K562 (cell line): ENCODE data around the gene GMPR. TPM values are rescaled to one million over a fixed set of nuclear protein-coding genes. Genes with fewer than 3 reads are reported as not detected.
A peak's percentile ranks its signal among the peaks of the same experiment; 100 is the strongest.

Source experiments
- BRCA1 ChIP-seq, 2 experiments: fragments of 450-650 bp in 1 of 2; sonication (generic) in 1 of 2; formaldehyde crosslinking in 1 of 2; IDR thresholded peaks; 2 replicates each; pipeline versions ENCODE4 v1.5.0 to v1.6.1; 2017 to 2020; ENCODE audit warnings: mild to moderate bottlenecking in 1 of 2, missing genetic modification reagents in 1 of 2
- CAMTA2 ChIP-seq: fragments of 250-450 bp; sonication (Bioruptor Pico); conservative IDR thresholded peaks from 2 replicates; pipeline ENCODE4 v1.5.1; 2022
- CEBPG ChIP-seq, 3 experiments: fragments of 200-800 bp in 1 of 3; sonication (Bioruptor generic) in 1 of 3; sonication (generic) in 1 of 3; formaldehyde crosslinking in 1 of 3; IDR thresholded peaks in 2 of 3; conservative IDR thresholded peaks in 1 of 3; 2 replicates each; pipeline versions ENCODE4 v1.6.1 to v1.8.0; 2016 to 2022; ENCODE audit warnings: missing compliant biosample characterization in 2 of 3, missing genetic modification characterization in 2 of 3, mild to moderate bottlenecking in 1 of 3, missing genetic modification reagents in 1 of 3
- ELF4 ChIP-seq: fragments of 450-650 bp; formaldehyde crosslinking; IDR thresholded peaks from 2 replicates; pipeline ENCODE4 v1.4.0; 2022; ENCODE audit warnings: missing genetic modification characterization
- FIP1L1 ChIP-seq: fragments of 200-400 bp; formaldehyde crosslinking; IDR thresholded peaks from 2 replicates; pipeline ENCODE4 v1.6.1; 2018; ENCODE audit warnings: mild to moderate bottlenecking, low read depth, low read length; ENCODE audit not compliant: poor library complexity, severe bottlenecking
- JUNB ChIP-seq: fragments of 450-650 bp; formaldehyde crosslinking; conservative IDR thresholded peaks from 2 replicates; pipeline ENCODE4 v1.4.0; 2020; ENCODE audit warnings: mild to moderate bottlenecking
- RBM22 ChIP-seq: fragments of 200-400 bp; formaldehyde crosslinking; IDR thresholded peaks from 2 replicates; pipeline ENCODE4 v1.6.1; 2018; ENCODE audit warnings: low read length, low read depth; ENCODE audit not compliant: poor library complexity, severe bottlenecking
- RBM34 ChIP-seq: fragments of 200-400 bp; formaldehyde crosslinking; IDR thresholded peaks from 2 replicates; pipeline ENCODE4 v1.6.1; 2018; ENCODE audit warnings: low read length, borderline replicate concordance; ENCODE audit not compliant: insufficient read depth
- RBM39 ChIP-seq: fragments of 200-400 bp; formaldehyde crosslinking; optimal IDR thresholded peaks from 2 replicates; pipeline ENCODE3; 2018; ENCODE audit warnings: low read depth, low read length
- SNIP1 ChIP-seq: fragments of 450-650 bp; IDR thresholded peaks from 2 replicates; pipeline ENCODE4 v1.7.1; 2017; ENCODE audit warnings: low read depth, mild to moderate bottlenecking
- STAT5B ChIP-seq: fragments of 250-450 bp; sonication (Bioruptor Pico); IDR thresholded peaks from 2 replicates; pipeline ENCODE4 v1.8.0; 2021; ENCODE audit warnings: mild to moderate bottlenecking, inconsistent platforms
- TAF1 ChIP-seq: IDR thresholded peaks from 2 replicates; pipeline ENCODE4 v1.6.1; 2011; ENCODE audit warnings: mild to moderate bottlenecking, low read length, moderate library complexity; ENCODE audit not compliant: insufficient read depth, control insufficient read depth, severe bottlenecking; ENCODE audit errors: extremely low read depth
- TCF7 ChIP-seq: sonication (generic); IDR thresholded peaks from 2 replicates; pipeline ENCODE4 v1.6.1; 2016; ENCODE audit warnings: antibody characterized with exemption, borderline replicate concordance
- TCF7L2 ChIP-seq: fragments of 150-350 bp; IDR thresholded peaks from 2 replicates; pipeline ENCODE4 v1.6.1; 2016; ENCODE audit warnings: low read depth, mild to moderate bottlenecking, low read length, moderate library complexity
- THRAP3 ChIP-seq: fragments of 450-650 bp; IDR thresholded peaks from 2 replicates; pipeline ENCODE4 v1.6.1; 2016; ENCODE audit warnings: mild to moderate bottlenecking, inconsistent platforms, borderline replicate concordance
- polyA plus RNA-seq, 8 experiments: library from polyadenylated mRNA; depleted of rRNA in 4 of 8; stranded (reverse) in 5 of 8; unstranded in 3 of 8; fragments of >200 nt; fragmentation: Nextera tagmentation in 2 of 8; fragmentation: Illumina TruSeq in 1 of 8; extraction: Ambion mirVana in 2 of 8; extraction: Trizol in 1 of 8; gene quantifications; 2 replicates each; pipeline versions ENCODE4 v1.2.1 to v1.2.3, GENCODE V29; 2011 to 2014; ENCODE audit warnings: inconsistent platforms in 1 of 8, missing spikeins in 1 of 8
- total RNA-seq, 7 experiments: library from RNA; depleted of rRNA in 6 of 7; stranded (reverse); fragments of >200 nt in 6 of 7; fragmentation: Illumina TruSeq in 2 of 7; extraction: Trizol in 2 of 7; gene quantifications; 2 replicates each; pipeline versions ENCODE4 v1.2.1 to v1.2.3, GENCODE V29; 2011 to 2021; ENCODE audit warnings: low replicate concordance in 1 of 7
- TF ChIP-seq, protein P1 (sequence below): fragments of 250-450 bp; sonication (Bioruptor Pico); IDR thresholded peaks from 2 replicates; pipeline ENCODE4 v1.5.0; 2022; ENCODE audit warnings: mild to moderate bottlenecking
- TF ChIP-seq, protein P2 (sequence below): sonication (generic); formaldehyde crosslinking; IDR thresholded peaks from 2 replicates; pipeline ENCODE4 v1.5.0; 2020; ENCODE audit warnings: missing genetic modification reagents
- TF ChIP-seq, protein P3 (sequence below): IDR thresholded peaks from 2 replicates; pipeline ENCODE4 v1.6.1; 2011; ENCODE audit warnings: borderline replicate concordance, low read depth, mild to moderate bottlenecking, moderate library complexity, low read length; ENCODE audit not compliant: insufficient read depth, poor library complexity, severe bottlenecking
- TF ChIP-seq, protein P4 (sequence below): fragments of 250-450 bp; sonication (Bioruptor Pico); IDR thresholded peaks from 2 replicates; pipeline ENCODE4 v1.6.1; 2021; ENCODE audit warnings: mild to moderate bottlenecking

GMPR gene
- total and polyA plus RNA-seq, 9 of the 15 experiments (the other 6 are each of a cell fraction or from before 2014, with no cell fraction given): 34.6 to 83.7 (median 49.8) TPM

DNA sequence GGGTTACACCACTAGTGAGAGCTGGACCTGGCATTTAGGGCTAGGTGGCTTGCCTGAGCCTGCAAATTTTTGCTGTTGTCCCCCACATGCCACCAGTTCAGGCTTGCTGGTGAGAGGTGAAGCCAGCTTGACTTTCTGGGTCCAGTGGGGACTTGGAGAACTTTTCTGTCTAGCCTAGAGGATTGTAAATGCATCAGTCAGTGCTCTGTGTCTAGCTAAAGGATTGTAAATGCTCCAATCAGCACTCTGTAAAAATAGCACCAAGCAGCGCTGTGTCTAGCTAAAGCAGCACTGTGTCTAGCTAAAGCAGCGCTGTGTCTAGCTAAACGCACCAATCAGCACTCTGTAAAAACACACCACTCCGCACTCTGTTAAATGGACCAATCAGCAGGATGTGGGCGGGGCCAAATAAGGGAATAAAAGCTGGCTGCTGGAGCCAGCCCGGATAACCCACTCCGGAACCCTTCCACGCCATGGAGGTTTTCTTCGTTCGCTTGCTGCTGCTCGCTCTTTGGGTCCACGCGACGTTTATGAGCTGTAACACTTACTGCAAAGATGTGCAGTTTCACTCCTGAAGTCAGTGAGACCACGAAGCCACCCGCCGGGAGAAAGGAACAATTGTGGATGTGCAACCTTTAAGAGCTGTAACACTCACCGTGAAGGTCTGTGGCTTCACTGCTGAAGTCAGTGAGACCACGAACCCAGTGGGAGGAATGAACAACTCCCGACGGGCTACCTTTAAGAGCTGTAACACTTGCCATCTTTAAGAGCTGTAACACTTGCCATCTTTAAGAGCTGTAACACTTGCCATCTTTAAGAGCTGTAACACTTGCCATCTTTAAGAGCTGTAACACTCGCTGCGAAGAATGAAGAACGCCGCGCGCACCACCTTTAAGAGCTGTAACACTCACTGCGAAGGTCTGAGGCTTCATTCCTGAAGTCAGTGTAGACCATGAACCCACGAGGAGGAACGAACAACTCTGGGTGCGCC lies 27.3 kb downstream of the GMPR start (continued):
- TF ChIP-seq SNIP1: no peak
- TF ChIP-seq, protein P1, sequence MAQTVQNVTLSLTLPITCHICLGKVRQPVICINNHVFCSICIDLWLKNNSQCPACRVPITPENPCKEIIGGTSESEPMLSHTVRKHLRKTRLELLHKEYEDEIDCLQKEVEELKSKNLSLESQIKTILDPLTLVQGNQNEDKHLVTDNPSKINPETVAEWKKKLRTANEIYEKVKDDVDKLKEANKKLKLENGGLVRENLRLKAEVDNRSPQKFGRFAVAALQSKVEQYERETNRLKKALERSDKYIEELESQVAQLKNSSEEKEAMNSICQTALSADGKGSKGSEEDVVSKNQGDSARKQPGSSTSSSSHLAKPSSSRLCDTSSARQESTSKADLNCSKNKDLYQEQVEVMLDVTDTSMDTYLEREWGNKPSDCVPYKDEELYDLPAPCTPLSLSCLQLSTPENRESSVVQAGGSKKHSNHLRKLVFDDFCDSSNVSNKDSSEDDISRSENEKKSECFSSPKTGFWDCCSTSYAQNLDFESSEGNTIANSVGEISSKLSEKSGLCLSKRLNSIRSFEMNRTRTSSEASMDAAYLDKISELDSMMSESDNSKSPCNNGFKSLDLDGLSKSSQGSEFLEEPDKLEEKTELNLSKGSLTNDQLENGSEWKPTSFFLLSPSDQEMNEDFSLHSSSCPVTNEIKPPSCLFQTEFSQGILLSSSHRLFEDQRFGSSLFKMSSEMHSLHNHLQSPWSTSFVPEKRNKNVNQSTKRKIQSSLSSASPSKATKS (CRISPR knock-in tag): peak; percentile 91; the same call in 1 of the 2 replicates
- TF ChIP-seq CAMTA2 (CRISPR knock-in tag): peak; percentile 86; the same call in 1 of the 2 replicates
- TF ChIP-seq RBM34: no peak
- peak; percentile 100 for TF ChIP-seq THRAP3
- TF ChIP-seq, protein P2, sequence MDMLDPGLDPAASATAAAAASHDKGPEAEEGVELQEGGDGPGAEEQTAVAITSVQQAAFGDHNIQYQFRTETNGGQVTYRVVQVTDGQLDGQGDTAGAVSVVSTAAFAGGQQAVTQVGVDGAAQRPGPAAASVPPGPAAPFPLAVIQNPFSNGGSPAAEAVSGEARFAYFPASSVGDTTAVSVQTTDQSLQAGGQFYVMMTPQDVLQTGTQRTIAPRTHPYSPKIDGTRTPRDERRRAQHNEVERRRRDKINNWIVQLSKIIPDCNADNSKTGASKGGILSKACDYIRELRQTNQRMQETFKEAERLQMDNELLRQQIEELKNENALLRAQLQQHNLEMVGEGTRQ: no peak
- no peak; the same call in 1 of the 2 replicates for TF ChIP-seq TCF7L2
- peak; percentile 14; the same call in 1 of the 2 replicates for TF ChIP-seq CEBPG (CRISPR knock-in tag; IDR thresholded peaks at IDR 0.05)
- no peak for TF ChIP-seq CEBPG (tag; conservative IDR thresholded peaks at IDR 0.05 in 1 of 2, IDR thresholded peaks at IDR 0.05 in 1 of 2)
- TF ChIP-seq STAT5B (CRISPR knock-in tag): no peak
- TF ChIP-seq TAF1: peak; percentile 97
- TF ChIP-seq RBM39: peak; percentile 95
- TF ChIP-seq, protein P3, sequence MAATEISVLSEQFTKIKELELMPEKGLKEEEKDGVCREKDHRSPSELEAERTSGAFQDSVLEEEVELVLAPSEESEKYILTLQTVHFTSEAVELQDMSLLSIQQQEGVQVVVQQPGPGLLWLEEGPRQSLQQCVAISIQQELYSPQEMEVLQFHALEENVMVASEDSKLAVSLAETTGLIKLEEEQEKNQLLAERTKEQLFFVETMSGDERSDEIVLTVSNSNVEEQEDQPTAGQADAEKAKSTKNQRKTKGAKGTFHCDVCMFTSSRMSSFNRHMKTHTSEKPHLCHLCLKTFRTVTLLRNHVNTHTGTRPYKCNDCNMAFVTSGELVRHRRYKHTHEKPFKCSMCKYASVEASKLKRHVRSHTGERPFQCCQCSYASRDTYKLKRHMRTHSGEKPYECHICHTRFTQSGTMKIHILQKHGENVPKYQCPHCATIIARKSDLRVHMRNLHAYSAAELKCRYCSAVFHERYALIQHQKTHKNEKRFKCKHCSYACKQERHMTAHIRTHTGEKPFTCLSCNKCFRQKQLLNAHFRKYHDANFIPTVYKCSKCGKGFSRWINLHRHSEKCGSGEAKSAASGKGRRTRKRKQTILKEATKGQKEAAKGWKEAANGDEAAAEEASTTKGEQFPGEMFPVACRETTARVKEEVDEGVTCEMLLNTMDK: no peak
- TF ChIP-seq ELF4: peak; percentile 96
- no peak for TF ChIP-seq BRCA1 (IDR thresholded peaks at IDR 0.05)
- TF ChIP-seq BRCA1 (CRISPR knock-in tag; IDR thresholded peaks at IDR 0.05): no peak
- TF ChIP-seq, protein P4, sequence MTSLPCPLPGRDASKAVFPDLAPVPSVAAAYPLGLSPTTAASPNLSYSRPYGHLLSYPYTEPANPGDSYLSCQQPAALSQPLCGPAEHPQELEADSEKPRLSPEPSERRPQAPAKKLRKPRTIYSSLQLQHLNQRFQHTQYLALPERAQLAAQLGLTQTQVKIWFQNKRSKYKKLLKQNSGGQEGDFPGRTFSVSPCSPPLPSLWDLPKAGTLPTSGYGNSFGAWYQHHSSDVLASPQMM (CRISPR knock-in tag): no peak
- TF ChIP-seq RBM22: peak; percentile 44
- 0 out of 2 replicates have a peak, but pooled peaks have one; percentile 35 for TF ChIP-seq JUNB (CRISPR knock-in tag)
- TF ChIP-seq FIP1L1: no peak
- peak; percentile 81; the same call in 1 of the 2 replicates for TF ChIP-seq TCF7
